Heart left ventricle (tissue), 16 donors: ENCODE data around the gene FNBP1. TPM values are rescaled to one million over a fixed set of nuclear protein-coding genes. Genes with fewer than 3 reads are reported as not detected.

ENCODE experiments used
- ATAC-seq, 4 donors: fragments of 200-7000 bp; cut with Tn5 transposase; one replicate each; pipeline ENCODE4 v1.9.1; 2020 to 2022; ENCODE audit warnings: moderate library complexity in 4 of 4, mild to moderate bottlenecking in 3 of 4, moderate number of reproducible peaks in 1 of 4
- DNase-seq, 5 donors: peaks; one replicate each; pipeline ENCODE4 v3.0.0-alpha.2; 2020
- H3K27ac ChIP-seq, 12 donors: fragments of 200-600 bp; sonication (generic) in 4 of 12; one replicate each; pipeline versions ENCODE4 v1.5.0 to v1.8.0; 2016 to 2022; ENCODE audit warnings: mild to moderate bottlenecking in 2 of 12
- H3K27me3 ChIP-seq, 9 donors: fragments of 200-600 bp; sonication (generic) in 2 of 9; one replicate each; pipeline versions ENCODE4 v1.5.1 to v1.8.0; 2016 to 2022; ENCODE audit warnings: mild to moderate bottlenecking in 3 of 9
- H3K36me3 ChIP-seq, 9 donors: fragments of 200-600 bp; sonication (generic) in 2 of 9; one replicate each; pipeline versions ENCODE4 v1.5.0 to v1.8.0; 2018 to 2022; ENCODE audit warnings: mild to moderate bottlenecking in 2 of 9
- H3K4me1 ChIP-seq, 12 donors: fragments of 200-600 bp; sonication (generic) in 4 of 12; one replicate each; pipeline versions ENCODE4 v1.5.0 to v1.8.0; 2016 to 2022; ENCODE audit warnings: mild to moderate bottlenecking in 3 of 12
- H3K4me3 ChIP-seq, 12 donors: fragments of 200-600 bp; sonication (generic) in 4 of 12; one replicate each; pipeline versions ENCODE4 v1.5.0 to v1.8.0; 2017 to 2022; ENCODE audit warnings: mild to moderate bottlenecking in 9 of 12, moderate library complexity in 4 of 12
- H3K9me3 ChIP-seq, 12 donors: fragments of 200-600 bp; sonication (generic) in 4 of 12; one replicate each; pipeline versions ENCODE4 v1.5.0 to v1.8.0; 2016 to 2022; ENCODE audit warnings: mild to moderate bottlenecking in 1 of 12
- POLR2A ChIP-seq, 2 donors: fragments of 450-650 bp; IDR thresholded peaks; one replicate each; pipeline ENCODE4 v1.6.1; 2017; ENCODE audit warnings: antibody characterized with exemption in 2 of 2, mild to moderate bottlenecking in 2 of 2, moderate library complexity in 2 of 2
- WGBS, 4 donors: extraction: QIAGEN DNeasy Blood & Tissue Kit in 2 of 4; methylation state at CpG; one replicate each; pipeline versions ENCODE4 v1.1.5 to v1.1.7; 2013 to 2018; 5-methylcytosine and 5-hydroxymethylcytosine counted together
- intact Hi-C, 10 donors: fragments of 100-400 bp; cut with DNase I; formaldehyde crosslinking; loops; one replicate each; pipeline versions ENCODE4 v1.11.1 to v1.14.2; 2022
- long read RNA-seq, 3 donors: library from polyadenylated mRNA; unstranded; transcript quantifications; one replicate each; pipeline ENCODE4 v2.0.0, GENCODE V29; 2020 to 2021
- polyA plus RNA-seq, 2 donors: library from polyadenylated mRNA; stranded (reverse); fragments of 200-250 nt; gene quantifications; one replicate each; pipeline ENCODE4 v1.2.3, GENCODE V29; 2013
- total RNA-seq, 9 donors: library from RNA; depleted of rRNA in 2 of 9; stranded (reverse); fragments of >200 nt in 2 of 9; fragmentation: NEBNext Ultra II Directional in 3 of 9; extraction: Animal tissue kit (Norgen Biotek cat#: 25700) in 3 of 9; gene quantifications; one replicate each; pipeline versions ENCODE4 v1.1.0 to v1.2.4, GENCODE V29; 2016 to 2023
- TF ChIP-seq, protein P1 (sequence below), 12 donors: fragments of 200-600 bp; sonication (generic) in 4 of 12; IDR thresholded peaks; one replicate each; pipeline versions ENCODE4 v1.5.0 to v1.8.0; 2018 to 2022; ENCODE audit warnings: antibody characterized with exemption in 12 of 12, mild to moderate bottlenecking in 5 of 12
- donor health status: ischemic (EF 13 %, LVEDD 7.1; RV severe dilation, severe dysfunction).
- donor health status: healthy with polysubstance abuse.
- donor health status: DM: no; HTN: yes; CAD: no.
- donor health status: DM: no; HTN: no; CAD: no.
- donor health status: ischemic (EF 25% LVEDD 6.9; RV normal size, moderate dysfunction).
- donor health status: ischemic (EF 25% LVEDD 5.7; RV mildly dilated, moderate dysfunction).
- donor health status: healthy.
- donor health status: DM: yes; HTN: yes; CAD: no.
- donor health status: ischemic (EF 35%, LVEDD 5.7; RV mildly dilated, moderate dysfunction).
- donor health status: nonischemic (EF 11% LVEDD 7.7; RV severe dilation, severe dysfunction).
- donor health status: DM: yes; HTN: yes; CAD: no.
- donor health status: PGD.
- donor health status: ischemic (EF 29% LVEDD 5.4; RV normal size, mild dysfunction).
- donor health status: nonischemic (EF 23%, LVEDD 6.1; RV moderate dilation, normal function).

The FNBP1 gene
- total RNA-seq (10 to 100 TPM; 16.6 to 47.3 (median 24.8) TPM), polyA plus RNA-seq (10 to 100 TPM in 1 of 2 donors, 1 to 10 TPM in 1; 6.9 to 13.4 TPM)
- long read RNA-seq, donor 1, partial matches to known transcripts: 5 of 16 reads
- long read RNA-seq, donor 1, other reads (novel, unspliced or antisense): 11 of 16 reads
- long read RNA-seq, donor 2, partial matches to known transcripts: 1 of 31 reads
- long read RNA-seq, donor 2, other reads (novel, unspliced or antisense): 30 of 31 reads
- long read RNA-seq, donor 3, partial matches to known transcripts: 4 of 15 reads
- long read RNA-seq, donor 3, other reads (novel, unspliced or antisense): 11 of 15 reads

DNA sequence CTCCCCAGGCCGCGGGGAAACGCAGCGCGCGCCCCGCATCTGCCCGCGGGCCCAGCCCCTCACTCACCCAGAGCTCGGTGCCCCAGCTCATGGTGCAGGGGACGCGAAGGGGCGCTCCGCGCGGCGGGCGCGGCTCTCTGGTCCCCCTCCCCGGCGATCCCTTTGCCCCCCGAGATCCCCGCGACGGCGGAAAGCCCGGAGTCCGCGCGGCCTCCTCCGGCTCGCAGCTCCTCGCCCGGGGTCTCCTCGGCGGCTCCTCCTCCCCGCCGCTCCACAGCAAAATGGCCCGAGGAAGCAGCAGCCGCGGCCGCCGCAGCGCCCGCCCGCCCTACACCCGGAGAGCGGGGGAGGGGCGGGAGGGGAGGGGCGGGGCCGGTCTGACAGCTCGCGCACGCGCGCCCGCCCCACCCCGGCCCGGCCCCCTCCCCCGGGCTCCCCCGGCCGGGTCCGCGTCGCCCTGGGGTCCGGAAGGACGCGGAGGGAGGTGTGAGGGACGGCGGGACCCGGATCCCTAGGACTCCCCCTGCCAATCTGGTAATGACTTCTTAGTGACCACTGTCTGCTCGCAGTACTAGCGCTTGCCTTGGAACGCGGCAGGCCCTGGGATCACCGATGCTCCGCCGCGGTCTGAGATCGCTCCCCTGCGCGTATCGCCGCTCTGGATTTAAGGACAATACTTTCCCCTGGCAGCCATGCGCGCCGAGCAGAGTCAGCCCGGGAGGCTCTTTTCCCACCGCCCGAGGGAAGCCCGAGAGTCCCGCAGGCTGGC lies at the start of gene FNBP1:
TSS of gene FNBP1 (minus strand) at position 305 of the 769 bp plus-strand sequence. CDS start at position 91, 214 bp downstream.
- DNase-seq (peak; percentile 85 to 92 (median 88)), ATAC-seq (peak; percentile 77 to 96 (median 93))
- Histone ChIP-seq H3K27me3 (no peaks in the 10 kb centered on the region), H3K27ac (peak within 1 kb of the TSS; percentile 89 to 97 (median 94)), H3K4me1 (peaks cover 0 to 67% (median 24%) of the 10 kb centered on the region in 12 donors), H3K4me3 (peak within 1 kb of the TSS; percentile 65 to 97 (median 94)), H3K36me3 (no peaks in the 10 kb centered on the region), H3K9me3 (no peaks in the 10 kb centered on the region)
- intact Hi-C loops: loop anchor here in 7 of 10 donors (1.0 to 10.0 kb wide), 7 partner anchors 76 to 158 kb away; no protein-coding TSS in a partner anchor
- TF ChIP-seq, protein P1, sequence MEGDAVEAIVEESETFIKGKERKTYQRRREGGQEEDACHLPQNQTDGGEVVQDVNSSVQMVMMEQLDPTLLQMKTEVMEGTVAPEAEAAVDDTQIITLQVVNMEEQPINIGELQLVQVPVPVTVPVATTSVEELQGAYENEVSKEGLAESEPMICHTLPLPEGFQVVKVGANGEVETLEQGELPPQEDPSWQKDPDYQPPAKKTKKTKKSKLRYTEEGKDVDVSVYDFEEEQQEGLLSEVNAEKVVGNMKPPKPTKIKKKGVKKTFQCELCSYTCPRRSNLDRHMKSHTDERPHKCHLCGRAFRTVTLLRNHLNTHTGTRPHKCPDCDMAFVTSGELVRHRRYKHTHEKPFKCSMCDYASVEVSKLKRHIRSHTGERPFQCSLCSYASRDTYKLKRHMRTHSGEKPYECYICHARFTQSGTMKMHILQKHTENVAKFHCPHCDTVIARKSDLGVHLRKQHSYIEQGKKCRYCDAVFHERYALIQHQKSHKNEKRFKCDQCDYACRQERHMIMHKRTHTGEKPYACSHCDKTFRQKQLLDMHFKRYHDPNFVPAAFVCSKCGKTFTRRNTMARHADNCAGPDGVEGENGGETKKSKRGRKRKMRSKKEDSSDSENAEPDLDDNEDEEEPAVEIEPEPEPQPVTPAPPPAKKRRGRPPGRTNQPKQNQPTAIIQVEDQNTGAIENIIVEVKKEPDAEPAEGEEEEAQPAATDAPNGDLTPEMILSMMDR (IDR thresholded peaks at IDR 0.05): no peak
- peak; percentile 9 to 81 for TF ChIP-seq POLR2A (IDR thresholded peaks at IDR 0.05)
- 0 to 1% (median 0%) methylated on average over 4 to 92 of the region's 92 CpGs for WGBS, 4 donors

DNA sequence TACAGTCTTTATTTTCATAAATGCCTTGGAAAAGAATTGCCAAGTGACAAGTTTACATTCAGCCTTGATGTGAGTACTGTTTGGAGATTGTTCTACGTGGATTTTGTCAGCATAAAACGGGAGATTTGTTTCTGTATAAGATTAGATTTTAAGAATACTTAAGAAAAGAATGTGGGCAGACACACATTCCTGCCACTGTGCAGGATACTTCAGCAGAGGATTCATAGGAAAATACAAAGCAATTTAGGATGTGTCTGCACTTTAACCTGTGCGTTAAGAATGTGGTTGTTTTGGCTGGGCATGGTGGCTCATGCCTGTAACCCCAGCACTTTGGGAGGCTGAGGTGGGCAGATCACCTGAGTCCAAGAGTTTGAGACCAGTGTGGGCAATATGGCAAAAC lies 47.9 kb upstream of the FNBP1 start:
- intact Hi-C loops: no loop called here
- ATAC-seq: no peak
- whole genome bisulfite sequencing, 4 donors: 85 to 92% (median 87%) methylated on average over 3 of the region's 3 CpGs

DNA sequence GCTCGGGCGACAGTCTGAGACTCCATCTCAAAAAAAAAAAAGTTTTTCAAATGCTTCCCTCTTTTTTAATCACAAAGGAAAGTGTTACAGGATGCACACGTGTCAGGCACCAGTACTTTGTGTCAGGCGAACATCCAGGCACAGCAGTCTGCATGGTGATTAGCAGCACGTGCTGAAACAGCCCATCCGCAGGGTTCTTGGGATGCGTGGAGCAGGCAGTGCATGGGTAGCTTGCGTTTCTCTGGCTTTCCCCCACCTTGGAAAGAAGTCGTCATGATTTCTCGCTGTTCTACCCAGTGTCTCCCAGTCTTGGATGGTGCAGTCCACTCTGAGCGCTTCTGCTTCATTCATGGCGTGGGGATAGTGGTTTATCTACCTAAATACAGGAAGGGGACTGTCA lies 46.2 kb upstream of the FNBP1 start:
- ATAC-seq: no peak
- no peaks in the 10 kb centered on the region for H3K27me3 ChIP-seq
- peaks cover 0 to 98% (median 94%) of the 10 kb centered on the region in 9 donors for H3K36me3 ChIP-seq
- no peak for TF ChIP-seq POLR2A (IDR thresholded peaks at IDR 0.05)
- TF ChIP-seq, protein P1 (IDR thresholded peaks at IDR 0.05): no peak
- no peak for DNase-seq
- H3K4me3 ChIP-seq: no peak overlapping the region
- H3K27ac ChIP-seq: no peak overlapping the region
- intact Hi-C loops: loop anchor here in 1 of 10 donors (10.0 kb wide), 1 partner anchor 466 kb away; no protein-coding TSS in a partner anchor
- 91 to 94% (median 93%) methylated on average over 12 of the region's 12 CpGs for WGBS, 4 donors
- H3K4me1 ChIP-seq: no peaks in the 10 kb centered on the region
- no peaks in the 10 kb centered on the region for H3K9me3 ChIP-seq

More for the DNA sequence above, 47.9 kb upstream of the FNBP1 start:
- Histone ChIP-seq H3K4me3 (no peak overlapping the region), H3K27ac (no peak overlapping the region), H3K27me3 (no peaks in the 10 kb centered on the region), H3K36me3 (peaks cover 0 to 100% (median 97%) of the 10 kb centered on the region in 9 donors), H3K4me1 (no peaks in the 10 kb centered on the region), H3K9me3 (no peaks in the 10 kb centered on the region)
- no peak for DNase-seq
- TF ChIP-seq, protein P1 (IDR thresholded peaks at IDR 0.05): no peak
- no peak for TF ChIP-seq POLR2A (IDR thresholded peaks at IDR 0.05)

DNA sequence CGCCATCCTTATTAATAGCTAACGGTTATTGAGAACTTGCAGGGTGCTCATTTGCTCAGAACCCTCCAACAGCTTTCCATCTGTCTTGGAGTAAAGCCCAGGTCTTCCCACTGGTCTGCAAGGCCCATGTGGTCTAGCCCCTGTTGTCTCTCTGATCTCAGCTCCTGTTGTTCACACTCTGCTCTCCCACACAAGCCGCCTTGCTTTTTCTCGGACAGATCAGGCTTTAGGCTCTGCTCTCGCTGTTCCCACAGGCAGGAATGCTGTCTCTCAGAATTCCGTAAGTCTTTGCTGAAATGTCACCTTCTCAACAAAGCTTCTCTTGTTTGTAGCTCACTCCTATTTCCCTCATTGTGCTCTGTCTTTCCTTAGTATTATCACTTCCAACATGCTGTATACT lies 45.1 kb upstream of the FNBP1 start:
- Histone ChIP-seq H3K27me3 (no peaks in the 10 kb centered on the region), H3K36me3 (peaks cover 2 to 98% (median 94%) of the 10 kb centered on the region in 9 donors), H3K27ac (no peak overlapping the region), H3K4me3 (no peak overlapping the region), H3K4me1 (no peaks in the 10 kb centered on the region), H3K9me3 (no peaks in the 10 kb centered on the region)
- 84 to 92% (median 90%) methylated on average over 6 of the region's 6 CpGs for WGBS, 4 donors
- no peak for TF ChIP-seq POLR2A (IDR thresholded peaks at IDR 0.05)
- TF ChIP-seq, protein P1 (IDR thresholded peaks at IDR 0.05): no peak
- DNase-seq: no peak
- no peak for ATAC-seq
- intact Hi-C loops: loop anchor here in 1 of 10 donors (10.0 kb wide), 1 partner anchor 467 kb away; no protein-coding TSS in a partner anchor
